Panc1 (cell line): ENCODE results near the gene SP110.

ENCODE experiments used
- POLR2AphosphoS5 ChIP-seq: IDR thresholded peaks from 2 replicates; pipeline ENCODE4 v1.6.1; 2012; ENCODE audit warnings: mild to moderate bottlenecking, low read depth, low read length, moderate library complexity
- SIN3A ChIP-seq: IDR thresholded peaks from 2 replicates; pipeline ENCODE4 v1.6.1; 2012; ENCODE audit warnings: low read depth, mild to moderate bottlenecking, low read length, moderate library complexity, borderline replicate concordance; ENCODE audit not compliant: insufficient read depth
- TCF7L2 ChIP-seq: IDR thresholded peaks from 2 replicates; pipeline ENCODE4 v1.6.1; 2011; ENCODE audit warnings: mild to moderate bottlenecking, low read depth, low read length, inconsistent platforms
- TF ChIP-seq, protein P1 (sequence below): fragments of 450-650 bp; IDR thresholded peaks from 2 replicates; pipeline ENCODE4 v1.5.1; 2017; ENCODE audit warnings: mild to moderate bottlenecking

DNA sequence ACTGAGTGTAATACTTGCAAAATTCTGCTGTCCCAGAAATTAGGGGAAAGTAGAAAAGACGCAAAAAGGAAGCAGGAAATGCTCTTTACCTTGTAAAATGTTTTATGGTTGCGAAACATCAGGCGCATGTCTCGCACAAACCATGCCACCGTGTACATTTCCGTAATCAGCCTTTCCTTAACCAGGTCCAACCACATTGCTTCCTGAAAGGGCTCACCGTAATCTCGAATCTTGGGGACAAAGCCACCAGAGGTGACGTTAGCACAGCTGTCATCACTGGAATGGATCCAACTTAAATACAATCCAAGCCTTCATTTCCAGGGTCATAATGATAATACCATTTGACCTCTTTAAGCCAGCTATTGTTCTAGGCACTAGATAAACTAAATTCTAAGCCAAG lies 49.3 kb downstream of the SP110 start:
- TF ChIP-seq SIN3A, result no peak
- TF ChIP-seq POLR2AphosphoS5, result no peak
- TF ChIP-seq, protein P1, sequence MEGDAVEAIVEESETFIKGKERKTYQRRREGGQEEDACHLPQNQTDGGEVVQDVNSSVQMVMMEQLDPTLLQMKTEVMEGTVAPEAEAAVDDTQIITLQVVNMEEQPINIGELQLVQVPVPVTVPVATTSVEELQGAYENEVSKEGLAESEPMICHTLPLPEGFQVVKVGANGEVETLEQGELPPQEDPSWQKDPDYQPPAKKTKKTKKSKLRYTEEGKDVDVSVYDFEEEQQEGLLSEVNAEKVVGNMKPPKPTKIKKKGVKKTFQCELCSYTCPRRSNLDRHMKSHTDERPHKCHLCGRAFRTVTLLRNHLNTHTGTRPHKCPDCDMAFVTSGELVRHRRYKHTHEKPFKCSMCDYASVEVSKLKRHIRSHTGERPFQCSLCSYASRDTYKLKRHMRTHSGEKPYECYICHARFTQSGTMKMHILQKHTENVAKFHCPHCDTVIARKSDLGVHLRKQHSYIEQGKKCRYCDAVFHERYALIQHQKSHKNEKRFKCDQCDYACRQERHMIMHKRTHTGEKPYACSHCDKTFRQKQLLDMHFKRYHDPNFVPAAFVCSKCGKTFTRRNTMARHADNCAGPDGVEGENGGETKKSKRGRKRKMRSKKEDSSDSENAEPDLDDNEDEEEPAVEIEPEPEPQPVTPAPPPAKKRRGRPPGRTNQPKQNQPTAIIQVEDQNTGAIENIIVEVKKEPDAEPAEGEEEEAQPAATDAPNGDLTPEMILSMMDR, result no peak
- TF ChIP-seq TCF7L2, result no peak
